Measurements from ENCODE around the gene RNASEH2C. TPM values are rescaled to one million over a fixed set of nuclear protein-coding genes. Genes with fewer than 3 reads are reported as not detected.

RNASEH2C gene
- total RNA-seq, 1 experiment from 2014 or later, result 107 TPM

- in situ Hi-C loops (cut with HindIII; ENCODE audit: low pct_unique_long_range_greater_than_20kb, low sequenced_read_pairs) (no loop called here), intact Hi-C loops (cut with micrococcal nuclease; ENCODE audit: unreplicated experiment) (no loop called here)
- no peak overlapping the region for H3K4me3 ChIP-seq (ENCODE audit: low read depth in 2 of 2, low read length in 2 of 2)
- ChIA-PET POLR2A (no interaction called here), CTCF (no interaction called here)
- no peak for TF ChIP-seq CTCF (IDR thresholded peaks at IDR 0.05)
- TF ChIP-seq TCF7L2 (IDR thresholded peaks at IDR 0.05; ENCODE audit: low read depth, low read length), result no peak
- no peak for TF ChIP-seq REST (IDR thresholded peaks at IDR 0.05; ENCODE audit: insufficient read depth in 1 of 2, low read depth in 2 of 2, low read length in 1 of 2)
- TF ChIP-seq POLR2AphosphoS5 (IDR thresholded peaks at IDR 0.05; ENCODE audit: low read depth, low read length), result no peak; the same call in 1 of the 2 replicates
- TF ChIP-seq SIN3A (IDR thresholded peaks at IDR 0.05; ENCODE audit: borderline replicate concordance, insufficient read depth, low read depth, low read length), result no peak
- no peaks in the 10 kb centered on the region for H3K9me3 ChIP-seq (ENCODE audit: control insufficient read depth, insufficient read depth, low read depth, low read length)
- no peak for ATAC-seq
- no TSS peak for BruUV-seq (replicated peaks)
- H3K27ac ChIP-seq (ENCODE audit: low read length), result no peak overlapping the region
- H3K36me3 ChIP-seq (ENCODE audit: control insufficient read depth, insufficient read depth, low read length), result peaks cover 24% of the 10 kb centered on the region; the same call in 1 of the 2 replicates
- no peaks in the 10 kb centered on the region for H3K27me3 ChIP-seq (ENCODE audit: control insufficient read depth, insufficient read depth, low read length)
- peaks cover 21% of the 10 kb centered on the region for H3K4me1 ChIP-seq (ENCODE audit: control insufficient read depth, insufficient read depth, low read length)
- DNase-seq (ENCODE audit: low read depth, low spot score), result no peak
Measured at GRCh38 chr11:65716302-65716701, 4.3 kb downstream of the RNASEH2C start.

- Histone ChIP-seq H3K27me3 (ENCODE audit: control insufficient read depth, insufficient read depth, low read length) (no peaks in the 10 kb centered on the region), H3K4me3 (ENCODE audit: low read depth in 2 of 2, low read length in 2 of 2) (no peak overlapping the region), H3K9me3 (ENCODE audit: control insufficient read depth, insufficient read depth, low read depth, low read length) (no peaks in the 10 kb centered on the region), H3K36me3 (ENCODE audit: control insufficient read depth, insufficient read depth, low read length) (peaks cover 24% of the 10 kb centered on the region; the same call in 1 of the 2 replicates), H3K27ac (ENCODE audit: low read length) (no peak overlapping the region), H3K4me1 (ENCODE audit: control insufficient read depth, insufficient read depth, low read length) (peaks cover 26% of the 10 kb centered on the region)
- in situ Hi-C loops (cut with HindIII; ENCODE audit: low pct_unique_long_range_greater_than_20kb, low sequenced_read_pairs), result no loop called here
- no peak for DNase-seq (ENCODE audit: low read depth, low spot score)
- ATAC-seq, result no peak
- TF ChIP-seq TCF7L2 (IDR thresholded peaks at IDR 0.05; ENCODE audit: low read depth, low read length) (no peak), SIN3A (IDR thresholded peaks at IDR 0.05; ENCODE audit: borderline replicate concordance, insufficient read depth, low read depth, low read length) (no peak), REST (IDR thresholded peaks at IDR 0.05; ENCODE audit: insufficient read depth in 1 of 2, low read depth in 2 of 2, low read length in 1 of 2) (no peak), POLR2AphosphoS5 (IDR thresholded peaks at IDR 0.05; ENCODE audit: low read depth, low read length) (no peak), CTCF (IDR thresholded peaks at IDR 0.05) (no peak)
- no TSS peak for BruUV-seq (replicated peaks)
- intact Hi-C loops (cut with micrococcal nuclease; ENCODE audit: unreplicated experiment), result loop anchor here (5.0 kb wide), 1 partner anchor 103 kb away; no protein-coding TSS in a partner anchor
- ChIA-PET CTCF (interaction anchor here (0.6 to 1.2 kb wide), 2 partner anchors 65 to 1390 kb away, joined by 3 to 8 read pairs; no protein-coding TSS in a partner anchor), POLR2A (no interaction called here)
Measured at GRCh38 chr11:65714433-65714832, 6.2 kb downstream of the RNASEH2C start.

All from Panc1 (cell line).